Measurements from ENCODE around the gene C1orf50.
A peak's percentile ranks its signal among the peaks of the same experiment; 100 is the strongest.
"Not testable (repeated sequence)": the region's sequence is repeated elsewhere in the genome, so short reads cannot be mapped to it uniquely, and the experiment has no call there.

The C1orf50 gene

GRCh38 chr1:42766741-42767509, at the start of gene C1orf50, which contains the start of gene P3H1:
Gene C1orf50 (plus strand): TSS chr1:42767249. CDS start chr1:42767312, 63 bp downstream.
Gene P3H1 (minus strand): TSS chr1:42767028. CDS start chr1:42766971, 57 bp downstream.
- DNase-seq (ENCODE audit: low read depth in 3 of 3): peak; percentile 100

GRCh38 chr1:42720868-42721267, 46.2 kb upstream of the C1orf50 start:
- no peak for DNase-seq (ENCODE audit: low read depth in 3 of 3)

GRCh38 chr1:42721926-42722325, 45.1 kb upstream of the C1orf50 start:
- no peak for DNase-seq (ENCODE audit: low read depth in 3 of 3)

GRCh38 chr1:42722403-42722802, 44.6 kb upstream of the C1orf50 start:
- DNase-seq (ENCODE audit: low read depth in 3 of 3): not testable (repeated sequence)

- DNase-seq (ENCODE audit: low read depth in 3 of 3): no peak
Observed at GRCh38 chr1:42723511-42723910, 43.5 kb upstream of the C1orf50 start.

- DNase-seq (ENCODE audit: low read depth in 3 of 3): not testable (repeated sequence)
Observed at GRCh38 chr1:42725820-42726219, 41.2 kb upstream of the C1orf50 start.

- DNase-seq (ENCODE audit: low read depth in 3 of 3): no peak
Observed at GRCh38 chr1:42730002-42730401, 37.0 kb upstream of the C1orf50 start.

GRCh38 chr1:42730988-42731387, 36.1 kb upstream of the C1orf50 start:
- DNase-seq (ENCODE audit: low read depth in 3 of 3): peak; percentile 27 to 68 (median 33)

GRCh38 chr1:42731585-42731984, 35.5 kb upstream of the C1orf50 start:
- no peak for DNase-seq (ENCODE audit: low read depth in 3 of 3)

GRCh38 chr1:42732126-42732680, 34.8 kb upstream of the C1orf50 start:
- no peak for DNase-seq (ENCODE audit: low read depth in 3 of 3)

GRCh38 chr1:42733415-42734200, 33.4 kb upstream of the C1orf50 start:
- no peak for DNase-seq (ENCODE audit: low read depth in 3 of 3)

GRCh38 chr1:42734201-42735035, 32.6 kb upstream of the C1orf50 start:
- DNase-seq (ENCODE audit: low read depth in 3 of 3): no peak

- DNase-seq (ENCODE audit: low read depth in 3 of 3): no peak
Observed at GRCh38 chr1:42735056-42735455, 32.0 kb upstream of the C1orf50 start.

GRCh38 chr1:42735477-42736105, 31.5 kb upstream of the C1orf50 start:
- no peak for DNase-seq (ENCODE audit: low read depth in 3 of 3)

GRCh38 chr1:42736152-42736551, 30.9 kb upstream of the C1orf50 start:
- DNase-seq (ENCODE audit: low read depth in 3 of 3): no peak

GRCh38 chr1:42736571-42737200, 30.4 kb upstream of the C1orf50 start:
- no peak for DNase-seq (ENCODE audit: low read depth in 3 of 3)

- no peak for DNase-seq (ENCODE audit: low read depth in 3 of 3)
Observed at GRCh38 chr1:42737257-42737656, 29.8 kb upstream of the C1orf50 start.

GRCh38 chr1:42737986-42738677, 28.9 kb upstream of the C1orf50 start:
- no peak for DNase-seq (ENCODE audit: low read depth in 3 of 3)

GRCh38 chr1:42738678-42739226, 28.3 kb upstream of the C1orf50 start:
- DNase-seq (ENCODE audit: low read depth in 3 of 3): no peak

Measured in stimulated activated CD4-positive, alpha-beta T cell treated with anti-CD3 and anti-CD28 coated beads, TNF-alpha, amount 100 ng/mL, for 24 hours (primary cell).